Transverse colon (tissue), 4 donors: Measurements from ENCODE around the gene MTMR12. TPM values are rescaled to one million over a fixed set of nuclear protein-coding genes. Genes with fewer than 3 reads are reported as not detected.

ENCODE experiments used
- DNase-seq: peaks from one replicate; pipeline ENCODE4 v3.0.0-alpha.2; 2019
- H3K27ac ChIP-seq, 4 donors: fragments of 200-600 bp; sonication (generic); 2 replicates each; pipeline ENCODE4 v1.5.1; 2016 to 2018; ENCODE audit warnings: inconsistent platforms in 4 of 4
- H3K27me3 ChIP-seq: fragments of 200-600 bp; sonication (generic); 2 replicates; pipeline ENCODE4 v1.5.1; 2017; ENCODE audit warnings: inconsistent platforms
- H3K36me3 ChIP-seq, 4 donors: fragments of 200-600 bp; sonication (generic); 2 replicates each; pipeline ENCODE4 v1.5.1; 2017 to 2019; ENCODE audit warnings: inconsistent platforms in 4 of 4
- H3K4me1 ChIP-seq, 4 donors: fragments of 200-600 bp; sonication (generic); 2 replicates each; pipeline ENCODE4 v1.5.1; 2017 to 2020; ENCODE audit warnings: inconsistent platforms in 4 of 4
- H3K4me3 ChIP-seq, 4 donors: fragments of 200-600 bp; sonication (generic); 1 replicate in 1 of 4; 2 replicates in 3 of 4; pipeline versions ENCODE4 v1.5.1 to v1.6.1; 2017 to 2019; ENCODE audit warnings: inconsistent platforms in 4 of 4
- H3K9me3 ChIP-seq, 2 donors: fragments of 200-600 bp; sonication (generic); 2 replicates each; pipeline ENCODE4 v1.5.1; 2017 to 2019; ENCODE audit warnings: inconsistent platforms in 2 of 2
- CTCF ChIP-seq, 5 experiments: fragments of 200-600 bp in 3 of 5; fragments of 450-650 bp in 2 of 5; sonication (generic) in 3 of 5; IDR thresholded peaks; 1 replicate in 2 of 5; 2 replicates in 3 of 5; pipeline ENCODE4 v1.5.1; 2016 to 2017; ENCODE audit warnings: antibody characterized with exemption in 5 of 5, inconsistent platforms in 3 of 5, mild to moderate bottlenecking in 2 of 5, moderate library complexity in 1 of 5
- EP300 ChIP-seq: sonication (generic); formaldehyde crosslinking; IDR thresholded peaks from one replicate; pipeline ENCODE4 v1.6.1; 2017; ENCODE audit warnings: antibody characterized with exemption, low read depth
- POLR2A ChIP-seq: fragments of 450-650 bp; IDR thresholded peaks from one replicate; pipeline ENCODE4 v1.6.1; 2016; ENCODE audit warnings: antibody characterized with exemption, mild to moderate bottlenecking, moderate library complexity
- POLR2AphosphoS5 ChIP-seq, 3 donors: sonication (generic); formaldehyde crosslinking; IDR thresholded peaks; one replicate each; pipeline ENCODE4 v1.6.1; 2016; ENCODE audit warnings: antibody characterized with exemption in 3 of 3
- WGBS, 2 donors: methylation state at CpG; one replicate each; pipeline ENCODE4 v1.1.5; 2018; ENCODE audit warnings: low coverage in 1 of 2; 5-methylcytosine and 5-hydroxymethylcytosine counted together
- in situ Hi-C, 4 donors: fragments of 200-750 bp; cut with MboI; loops; one replicate each; pipeline versions ENCODE4 v1.15.0 to v1.15.1; 2017; ENCODE audit warnings: low sequenced_read_pairs in 3 of 4, low pct_ligation_motif_present in 1 of 4, low pct_unique_long_range_greater_than_20kb in 1 of 4
- intact Hi-C: fragments of 100-400 bp; cut with DNase I; formaldehyde crosslinking; loops from one replicate; pipeline ENCODE4 v1.15.1; 2023; ENCODE audit warnings: low total_unique reads
- total RNA-seq, 4 donors: library from RNA; depleted of rRNA; stranded (reverse); fragments of >200 nt; gene quantifications; one replicate each; pipeline ENCODE4 v1.1.0, GENCODE V29; 2016

MTMR12 gene
- total RNA-seq, 4 donors from 2014 or later, result 10.1 to 27.9 (median 16.1) TPM

DNA sequence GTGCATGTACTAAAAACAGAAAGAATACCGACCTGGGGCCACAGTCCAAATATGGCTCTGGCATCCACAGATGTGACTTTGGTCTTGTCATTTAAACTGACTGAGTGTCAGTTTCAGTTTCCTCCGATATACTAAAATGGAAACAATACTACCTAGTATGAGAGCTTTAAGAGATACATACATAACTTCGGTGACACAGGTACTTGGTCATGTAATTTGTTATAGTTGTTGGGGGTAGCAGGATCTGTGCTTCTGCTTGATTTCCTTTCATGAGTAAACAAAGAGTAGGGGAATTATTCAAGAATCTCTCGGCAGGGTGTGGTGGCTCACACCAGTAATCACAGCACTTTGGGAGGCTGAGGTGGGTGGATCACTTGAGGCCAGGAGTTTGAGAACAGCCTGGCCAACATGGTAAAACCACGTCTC lies 32.1 kb downstream of the MTMR12 start:
- Histone ChIP-seq H3K36me3 (no peaks in the 10 kb centered on the region), H3K4me1 (peaks cover 0 to 26% (median 7%) of the 10 kb centered on the region in 4 donors), H3K27ac (peak overlapping the region in 1 of 4 donors; percentile 39), H3K9me3 (no peaks in the 10 kb centered on the region), H3K4me3 (no peak overlapping the region), H3K27me3 (no peaks in the 10 kb centered on the region)
- in situ Hi-C loops (no loop called here), intact Hi-C loops (no loop called here)
- 70 to 79% methylated on average over 3 to 5 of the region's 5 CpGs for WGBS, 2 donors
- DNase-seq, result no peak
- TF ChIP-seq POLR2AphosphoS5 (IDR thresholded peaks at IDR 0.05) (no peak), CTCF (IDR thresholded peaks at IDR 0.05) (no peak), EP300 (no peak), POLR2A (no peak)

DNA sequence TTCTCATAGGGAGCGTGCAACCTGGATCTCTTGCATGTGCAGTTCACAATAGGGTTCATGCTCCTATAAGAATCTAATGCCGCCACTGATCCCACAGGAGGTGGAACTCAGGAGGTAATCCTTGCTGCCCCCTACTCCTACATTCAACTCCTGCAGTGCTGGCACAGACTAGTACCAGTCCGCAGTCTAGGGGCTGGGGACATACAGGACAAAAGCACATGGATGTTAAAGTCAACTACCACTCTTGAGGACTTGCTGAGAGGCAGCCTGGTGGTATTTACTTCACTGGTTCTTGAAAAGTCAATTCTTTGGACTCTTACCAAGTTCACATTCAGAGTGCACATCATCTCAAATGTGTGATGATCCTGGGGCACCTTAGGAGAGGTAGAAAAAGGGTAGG lies 33.0 kb downstream of the MTMR12 start:
- in situ Hi-C loops, result no loop called here
- Histone ChIP-seq H3K4me3 (no peak overlapping the region), H3K9me3 (no peaks in the 10 kb centered on the region), H3K36me3 (no peaks in the 10 kb centered on the region), H3K27ac (peak overlapping the region in 1 of 4 donors; percentile 26), H3K4me1 (peaks cover 0 to 26% (median 7%) of the 10 kb centered on the region in 4 donors), H3K27me3 (no peaks in the 10 kb centered on the region)
- intact Hi-C loops, result no loop called here
- DNase-seq, result no peak
- WGBS, 2 donors, result 96% methylated on average over 3 of the region's 3 CpGs; no CpG with 5 or more reads in 1 of the 2 donors
- TF ChIP-seq EP300, result no peak
- no peak for TF ChIP-seq CTCF (IDR thresholded peaks at IDR 0.05)
- no peak for TF ChIP-seq POLR2AphosphoS5 (IDR thresholded peaks at IDR 0.05)
- no peak for TF ChIP-seq POLR2A

DNA sequence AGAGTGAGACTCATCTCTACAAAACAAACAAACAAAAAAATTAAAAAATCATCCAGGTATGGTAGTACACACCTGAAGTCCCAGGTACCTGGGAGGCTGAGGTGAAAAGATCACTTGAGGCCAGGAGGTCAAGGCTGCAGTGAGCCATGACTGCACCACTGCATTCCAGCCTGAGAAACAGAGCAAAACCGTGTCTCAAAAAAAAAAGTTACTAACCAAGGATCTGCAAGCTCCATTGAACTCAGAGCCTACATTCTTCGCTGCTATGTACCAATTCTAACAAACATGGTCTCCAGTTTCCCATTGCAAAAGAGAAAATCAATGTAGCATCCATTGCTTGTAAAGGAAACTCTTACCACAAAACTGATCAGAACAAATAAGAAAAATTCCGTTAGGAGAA lies 33.5 kb downstream of the MTMR12 start:
- peaks cover 0 to 4% (median 0%) of the 10 kb centered on the region in 4 donors for H3K36me3 ChIP-seq
- H3K4me3 ChIP-seq, result no peak overlapping the region
- no peak for TF ChIP-seq POLR2A
- no peak for TF ChIP-seq POLR2AphosphoS5 (IDR thresholded peaks at IDR 0.05)
- no peak for TF ChIP-seq EP300
- no peaks in the 10 kb centered on the region for H3K27me3 ChIP-seq
- H3K27ac ChIP-seq, result no peak overlapping the region
- intact Hi-C loops (no loop called here), in situ Hi-C loops (no loop called here)
- no peak for DNase-seq
- H3K9me3 ChIP-seq, result no peaks in the 10 kb centered on the region
- 91 to 95% methylated on average over 3 of the region's 3 CpGs for WGBS, 2 donors
- peaks cover 0 to 26% (median 7%) of the 10 kb centered on the region in 4 donors for H3K4me1 ChIP-seq

DNA sequence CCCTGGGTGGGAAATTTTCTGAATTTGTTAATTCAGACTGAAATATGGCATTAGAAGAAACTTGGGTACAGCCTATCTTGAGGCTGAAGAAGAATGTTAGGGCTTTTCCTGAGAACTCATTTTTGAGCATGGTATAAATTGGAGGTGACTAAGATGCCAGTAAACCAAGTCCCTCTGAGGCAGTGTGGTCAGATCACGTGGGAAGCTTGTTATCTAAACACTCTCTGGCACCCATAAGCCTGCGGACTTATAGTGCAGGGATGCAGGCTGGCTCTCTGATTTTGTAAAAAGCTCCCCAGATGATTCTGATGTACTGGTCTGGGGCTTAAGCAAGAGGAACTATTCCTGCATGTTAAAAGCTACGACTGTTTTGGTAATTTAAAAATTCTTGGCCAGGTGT lies 34.3 kb downstream of the MTMR12 start:
- H3K27ac ChIP-seq, result peak overlapping the region in 1 of 4 donors; percentile 1
- WGBS, 2 donors, result 30 to 53% methylated on average over 2 to 3 of the region's 3 CpGs
- no peak for DNase-seq
- intact Hi-C loops (no loop called here), in situ Hi-C loops (no loop called here)
- TF ChIP-seq EP300, result no peak
- no peak for TF ChIP-seq POLR2A
- no peak for TF ChIP-seq POLR2AphosphoS5 (IDR thresholded peaks at IDR 0.05)
- no peak for TF ChIP-seq CTCF (IDR thresholded peaks at IDR 0.05)
- H3K4me3 ChIP-seq, result no peak overlapping the region
- H3K9me3 ChIP-seq, result no peaks in the 10 kb centered on the region
- H3K4me1 ChIP-seq, result peaks cover 0 to 26% (median 7%) of the 10 kb centered on the region in 4 donors
- H3K36me3 ChIP-seq, result peaks cover 0 to 11% (median 3%) of the 10 kb centered on the region in 4 donors
- H3K27me3 ChIP-seq, result no peaks in the 10 kb centered on the region

DNA sequence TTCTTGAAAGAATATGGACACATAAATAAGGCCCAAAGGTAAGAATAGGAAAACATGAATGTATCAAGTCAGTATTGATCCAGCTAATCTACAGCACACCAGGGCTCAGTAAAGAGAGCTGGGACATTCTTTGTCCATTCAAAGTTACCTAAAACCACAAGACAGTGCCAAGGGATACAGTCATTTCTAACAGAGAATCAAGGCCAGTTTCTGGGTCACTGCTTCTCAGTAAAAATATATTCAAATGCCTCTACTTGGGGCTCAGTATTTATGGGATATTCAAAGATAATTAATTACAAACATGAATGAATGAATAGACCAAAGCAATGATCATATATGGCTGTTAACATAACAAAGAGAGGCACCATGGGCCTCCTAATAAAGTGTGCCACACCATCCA lies 34.9 kb downstream of the MTMR12 start:
- Histone ChIP-seq H3K4me1 (peaks cover 0 to 26% (median 7%) of the 10 kb centered on the region in 4 donors), H3K9me3 (no peaks in the 10 kb centered on the region), H3K4me3 (no peak overlapping the region), H3K27me3 (no peaks in the 10 kb centered on the region), H3K27ac (peak overlapping the region in 2 of 4 donors; percentile 56 to 63), H3K36me3 (peaks cover 0 to 16% (median 5%) of the 10 kb centered on the region in 4 donors)
- intact Hi-C loops, result no loop called here
- no peak for TF ChIP-seq POLR2AphosphoS5 (IDR thresholded peaks at IDR 0.05)
- no peak for TF ChIP-seq POLR2A
- TF ChIP-seq EP300, result no peak
- TF ChIP-seq CTCF (IDR thresholded peaks at IDR 0.05), result no peak
- in situ Hi-C loops, result no loop called here
- DNase-seq, result no peak
